ENCODE data around the gene DLEC1. TPM values are rescaled to one million over a fixed set of nuclear protein-coding genes. Genes with fewer than 3 reads are reported as not detected.
A peak's percentile ranks its signal among the peaks of the same experiment; 100 is the strongest.

DLEC1 gene
- total RNA-seq, 2 donors from 2014 or later, result 0.52 to 0.56 TPM

GRCh38 chr3:38039899-38040261 is 872 bp downstream of the DLEC1 start:
- intact Hi-C loops (cut with DNase I), result loop anchor here (2.0 kb wide), 1 partner anchor 35 kb away; no protein-coding TSS in a partner anchor
- Histone ChIP-seq H3K27me3 (no peaks in the 10 kb centered on the region), H3K9me3 (no peaks in the 10 kb centered on the region), H3K36me3 (no peaks in the 10 kb centered on the region), H3K27ac (peak overlapping the region; percentile 57), H3K4me3 (peak overlapping the region; percentile 36), H3K4me1 (peaks cover 8% of the 10 kb centered on the region), H3K9ac (ENCODE audit: low read depth in 2 of 2, low read length in 2 of 2) (peak overlapping the region; percentile 69 to 72)
- DNase-seq, result peak; percentile 73
- TF ChIP-seq, protein P1, sequence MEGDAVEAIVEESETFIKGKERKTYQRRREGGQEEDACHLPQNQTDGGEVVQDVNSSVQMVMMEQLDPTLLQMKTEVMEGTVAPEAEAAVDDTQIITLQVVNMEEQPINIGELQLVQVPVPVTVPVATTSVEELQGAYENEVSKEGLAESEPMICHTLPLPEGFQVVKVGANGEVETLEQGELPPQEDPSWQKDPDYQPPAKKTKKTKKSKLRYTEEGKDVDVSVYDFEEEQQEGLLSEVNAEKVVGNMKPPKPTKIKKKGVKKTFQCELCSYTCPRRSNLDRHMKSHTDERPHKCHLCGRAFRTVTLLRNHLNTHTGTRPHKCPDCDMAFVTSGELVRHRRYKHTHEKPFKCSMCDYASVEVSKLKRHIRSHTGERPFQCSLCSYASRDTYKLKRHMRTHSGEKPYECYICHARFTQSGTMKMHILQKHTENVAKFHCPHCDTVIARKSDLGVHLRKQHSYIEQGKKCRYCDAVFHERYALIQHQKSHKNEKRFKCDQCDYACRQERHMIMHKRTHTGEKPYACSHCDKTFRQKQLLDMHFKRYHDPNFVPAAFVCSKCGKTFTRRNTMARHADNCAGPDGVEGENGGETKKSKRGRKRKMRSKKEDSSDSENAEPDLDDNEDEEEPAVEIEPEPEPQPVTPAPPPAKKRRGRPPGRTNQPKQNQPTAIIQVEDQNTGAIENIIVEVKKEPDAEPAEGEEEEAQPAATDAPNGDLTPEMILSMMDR (IDR thresholded peaks at IDR 0.05), result no peak

DNA sequence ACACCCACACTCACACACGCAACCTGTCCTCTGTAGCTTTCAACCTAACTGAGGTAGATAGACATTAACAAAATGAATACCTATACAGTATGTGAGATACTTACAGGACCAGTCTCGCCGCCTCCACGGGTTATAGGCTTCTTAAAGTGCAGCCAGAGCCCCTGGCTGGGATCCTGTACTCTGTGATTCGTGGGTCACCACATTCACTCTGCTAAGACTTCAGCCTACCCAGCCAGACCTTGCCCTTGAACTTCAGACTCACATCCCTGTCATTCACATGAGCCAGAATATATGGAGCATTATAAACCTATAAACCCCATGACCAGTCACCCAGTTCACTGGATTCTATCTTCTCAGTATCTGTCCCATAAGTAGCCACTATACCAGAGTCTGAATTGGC is 1.4 kb downstream of the DLEC1 start:
- H3K4me1 ChIP-seq, result peaks cover 8% of the 10 kb centered on the region
- DNase-seq, result peak; percentile 46
- H3K27me3 ChIP-seq, result no peaks in the 10 kb centered on the region
- no peaks in the 10 kb centered on the region for H3K9me3 ChIP-seq
- peak overlapping the region in 1 of 2 donors; percentile 72 for H3K9ac ChIP-seq (ENCODE audit: low read depth in 2 of 2, low read length in 2 of 2)
- H3K27ac ChIP-seq, result peak overlapping the region; percentile 57
- no peaks in the 10 kb centered on the region for H3K36me3 ChIP-seq
- H3K4me3 ChIP-seq, result no peak overlapping the region
- intact Hi-C loops (cut with DNase I), result loop anchor here (2.0 kb wide), 1 partner anchor 36 kb away; no protein-coding TSS in a partner anchor
- TF ChIP-seq, protein P1 (IDR thresholded peaks at IDR 0.05), result no peak

DNA sequence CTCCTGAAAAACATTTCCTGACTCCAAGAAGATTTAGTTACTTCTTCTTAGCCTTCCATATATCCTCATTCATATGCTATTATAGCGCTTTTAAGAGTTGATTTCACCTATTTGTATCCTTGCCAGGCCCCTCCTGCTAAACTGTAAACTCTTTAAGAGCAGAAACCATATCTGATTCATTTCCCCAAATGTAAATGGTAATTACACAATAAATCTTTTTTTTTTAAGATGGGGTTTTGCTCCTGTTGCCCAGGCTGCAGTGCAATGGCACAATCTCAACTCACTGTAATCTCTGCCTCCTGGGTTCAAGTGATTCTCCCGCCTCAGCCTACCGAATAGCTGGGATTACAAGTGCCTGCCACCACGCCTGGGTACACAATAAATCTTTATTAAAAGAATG is 4.5 kb downstream of the DLEC1 start:
- TF ChIP-seq, protein P1 (IDR thresholded peaks at IDR 0.05), result no peak
- Histone ChIP-seq H3K9ac (ENCODE audit: low read depth in 2 of 2, low read length in 2 of 2) (no peak overlapping the region), H3K9me3 (no peaks in the 10 kb centered on the region), H3K27ac (no peak overlapping the region), H3K4me3 (no peak overlapping the region), H3K27me3 (no peaks in the 10 kb centered on the region), H3K4me1 (peaks cover 8% of the 10 kb centered on the region), H3K36me3 (no peaks in the 10 kb centered on the region)
- intact Hi-C loops (cut with DNase I), result no loop called here
- DNase-seq, result no peak

GRCh38 chr3:38046027-38046426 is 7.0 kb downstream of the DLEC1 start:
- Histone ChIP-seq H3K9me3 (no peaks in the 10 kb centered on the region), H3K4me3 (no peak overlapping the region), H3K27ac (no peak overlapping the region), H3K9ac (ENCODE audit: low read depth in 2 of 2, low read length in 2 of 2) (no peak overlapping the region), H3K27me3 (no peaks in the 10 kb centered on the region), H3K4me1 (no peaks in the 10 kb centered on the region), H3K36me3 (no peaks in the 10 kb centered on the region)
- intact Hi-C loops (cut with DNase I), result no loop called here
- TF ChIP-seq, protein P1 (IDR thresholded peaks at IDR 0.05), result no peak
- no peak for DNase-seq

DNA sequence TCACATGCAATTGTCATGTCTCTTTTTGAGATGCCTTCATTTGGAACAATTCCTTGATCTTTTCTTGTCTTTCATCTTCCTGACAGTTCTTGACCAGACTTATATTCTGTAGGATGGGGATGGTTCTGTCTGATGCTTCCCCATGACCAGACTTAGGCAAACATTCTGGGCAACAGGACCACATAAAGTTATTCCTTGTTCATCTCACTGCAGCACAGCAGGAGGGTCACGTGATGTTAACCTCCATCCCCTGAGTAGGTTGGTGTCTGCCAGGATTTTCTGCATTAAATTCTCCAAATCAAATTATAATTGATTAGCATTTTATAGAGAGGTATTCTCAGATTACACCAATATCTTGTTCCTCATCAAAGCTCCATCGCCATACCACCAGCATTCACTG is 7.8 kb downstream of the DLEC1 start:
- intact Hi-C loops (cut with DNase I), result no loop called here
- Histone ChIP-seq H3K9ac (ENCODE audit: low read depth in 2 of 2, low read length in 2 of 2) (no peak overlapping the region), H3K27ac (no peak overlapping the region), H3K9me3 (no peaks in the 10 kb centered on the region), H3K27me3 (no peaks in the 10 kb centered on the region), H3K4me1 (no peaks in the 10 kb centered on the region), H3K36me3 (no peaks in the 10 kb centered on the region), H3K4me3 (no peak overlapping the region)
- TF ChIP-seq, protein P1 (IDR thresholded peaks at IDR 0.05), result no peak
- DNase-seq, result no peak
